Breast epithelium (tissue), 3 donors: ENCODE data around the gene ARHGAP4.

Experiments used
- POLR2A ChIP-seq: fragments of 450-650 bp; IDR thresholded peaks from one replicate; pipeline ENCODE4 v1.6.1; 2016; ENCODE audit warnings: antibody characterized with exemption, mild to moderate bottlenecking, moderate library complexity
- POLR2AphosphoS5 ChIP-seq, 3 donors: sonication (generic); formaldehyde crosslinking; IDR thresholded peaks; one replicate each; pipeline ENCODE4 v1.6.1; 2017; ENCODE audit warnings: antibody characterized with exemption in 3 of 3
- TF ChIP-seq, protein P1 (sequence below), 3 donors: fragments of 450-650 bp; IDR thresholded peaks; one replicate each; pipeline ENCODE4 v1.5.1; 2016 to 2017; ENCODE audit warnings: antibody characterized with exemption in 3 of 3, mild to moderate bottlenecking in 3 of 3, moderate library complexity in 3 of 3

DNA sequence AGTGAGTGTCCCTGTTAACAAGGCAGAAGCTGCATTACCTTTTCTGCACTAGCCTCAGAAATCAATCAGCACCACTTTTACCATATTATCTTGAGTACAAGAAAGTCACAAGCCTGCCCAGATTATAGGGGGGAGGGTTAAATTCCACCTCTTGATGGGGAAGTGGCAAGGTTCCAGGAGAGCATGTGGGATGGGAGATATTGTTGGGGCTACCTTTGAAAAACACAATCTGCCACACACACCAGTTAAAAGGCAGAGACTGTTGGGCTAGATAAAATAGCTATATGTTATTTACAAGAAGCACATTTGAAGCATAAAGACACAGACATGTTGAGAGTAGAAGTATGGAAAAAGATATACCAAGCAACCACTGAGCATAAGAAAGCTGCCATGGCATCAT lies 28.2 kb downstream of the ARHGAP4 start:
- TF ChIP-seq, protein P1, sequence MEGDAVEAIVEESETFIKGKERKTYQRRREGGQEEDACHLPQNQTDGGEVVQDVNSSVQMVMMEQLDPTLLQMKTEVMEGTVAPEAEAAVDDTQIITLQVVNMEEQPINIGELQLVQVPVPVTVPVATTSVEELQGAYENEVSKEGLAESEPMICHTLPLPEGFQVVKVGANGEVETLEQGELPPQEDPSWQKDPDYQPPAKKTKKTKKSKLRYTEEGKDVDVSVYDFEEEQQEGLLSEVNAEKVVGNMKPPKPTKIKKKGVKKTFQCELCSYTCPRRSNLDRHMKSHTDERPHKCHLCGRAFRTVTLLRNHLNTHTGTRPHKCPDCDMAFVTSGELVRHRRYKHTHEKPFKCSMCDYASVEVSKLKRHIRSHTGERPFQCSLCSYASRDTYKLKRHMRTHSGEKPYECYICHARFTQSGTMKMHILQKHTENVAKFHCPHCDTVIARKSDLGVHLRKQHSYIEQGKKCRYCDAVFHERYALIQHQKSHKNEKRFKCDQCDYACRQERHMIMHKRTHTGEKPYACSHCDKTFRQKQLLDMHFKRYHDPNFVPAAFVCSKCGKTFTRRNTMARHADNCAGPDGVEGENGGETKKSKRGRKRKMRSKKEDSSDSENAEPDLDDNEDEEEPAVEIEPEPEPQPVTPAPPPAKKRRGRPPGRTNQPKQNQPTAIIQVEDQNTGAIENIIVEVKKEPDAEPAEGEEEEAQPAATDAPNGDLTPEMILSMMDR (IDR thresholded peaks at IDR 0.05): no peak
- TF ChIP-seq POLR2A (no peak), POLR2AphosphoS5 (IDR thresholded peaks at IDR 0.05) (no peak)
